ENCODE results near the gene SLC2A13.
"Not testable (repeated sequence)": the region's sequence is repeated elsewhere in the genome, so short reads cannot be mapped to it uniquely, and the experiment has no call there.

SLC2A13 gene

GRCh38 chr12:40105265-40105514, 691 bp downstream of the SLC2A13 start:
- DNase-seq (ENCODE audit: low read depth in 2 of 2), result no peak

- no peak for DNase-seq (ENCODE audit: low read depth in 2 of 2)
Measured at GRCh38 chr12:40104461-40105264, 1.2 kb downstream of the SLC2A13 start.

- DNase-seq (ENCODE audit: low read depth in 2 of 2), result no peak
Measured at GRCh38 chr12:40103043-40103442, 2.8 kb downstream of the SLC2A13 start.

- no peak for DNase-seq (ENCODE audit: low read depth in 2 of 2)
Measured at GRCh38 chr12:40101747-40102146, 4.1 kb downstream of the SLC2A13 start.

- no peak for DNase-seq (ENCODE audit: low read depth in 2 of 2)
Measured at GRCh38 chr12:40099423-40099853, 6.4 kb downstream of the SLC2A13 start.

- no peak for DNase-seq (ENCODE audit: low read depth in 2 of 2)
Measured at GRCh38 chr12:40098406-40099145, 7.3 kb downstream of the SLC2A13 start.

GRCh38 chr12:40093512-40093911, 12.4 kb downstream of the SLC2A13 start:
- no peak for DNase-seq (ENCODE audit: low read depth in 2 of 2)

- no peak for DNase-seq (ENCODE audit: low read depth in 2 of 2)
Measured at GRCh38 chr12:40086471-40086870, 19.4 kb downstream of the SLC2A13 start.

GRCh38 chr12:40078266-40078665, 27.6 kb downstream of the SLC2A13 start:
- peak; percentile 40 for DNase-seq (ENCODE audit: low read depth in 2 of 2)

- DNase-seq (ENCODE audit: low read depth in 2 of 2), result no peak
Measured at GRCh38 chr12:40075458-40075857, 30.4 kb downstream of the SLC2A13 start.

GRCh38 chr12:40068416-40068815, 37.5 kb downstream of the SLC2A13 start:
- no peak for DNase-seq (ENCODE audit: low read depth in 2 of 2)

GRCh38 chr12:40065636-40066035, 40.2 kb downstream of the SLC2A13 start:
- no peak for DNase-seq (ENCODE audit: low read depth in 2 of 2)

GRCh38 chr12:40063414-40063813, 42.5 kb downstream of the SLC2A13 start:
- DNase-seq (ENCODE audit: low read depth in 2 of 2), result no peak

- no peak for DNase-seq (ENCODE audit: low read depth in 2 of 2)
Measured at GRCh38 chr12:40058721-40059190, 47.1 kb downstream of the SLC2A13 start.

GRCh38 chr12:40056373-40056772, 49.5 kb downstream of the SLC2A13 start:
- no peak for DNase-seq (ENCODE audit: low read depth in 2 of 2)

GRCh38 chr12:40055776-40056175, 50.1 kb downstream of the SLC2A13 start:
- no peak for DNase-seq (ENCODE audit: low read depth in 2 of 2)

GRCh38 chr12:40055228-40055579, 50.7 kb downstream of the SLC2A13 start:
- no peak for DNase-seq (ENCODE audit: low read depth in 2 of 2)

GRCh38 chr12:40054555-40055227, 51.2 kb downstream of the SLC2A13 start:
- DNase-seq (ENCODE audit: low read depth in 2 of 2), result peak in 1 of 2 experiments; percentile 4

GRCh38 chr12:40049268-40049667, 56.6 kb downstream of the SLC2A13 start:
- DNase-seq (ENCODE audit: low read depth in 2 of 2), result no peak

- DNase-seq (ENCODE audit: low read depth in 2 of 2), result not testable (repeated sequence)
Measured at GRCh38 chr12:40047002-40047401, 58.9 kb downstream of the SLC2A13 start.

GRCh38 chr12:40045656-40046055, 60.2 kb downstream of the SLC2A13 start:
- DNase-seq (ENCODE audit: low read depth in 2 of 2), result no peak

GRCh38 chr12:40044396-40044795, 61.5 kb downstream of the SLC2A13 start:
- DNase-seq (ENCODE audit: low read depth in 2 of 2), result no peak

GRCh38 chr12:40039598-40039997, 66.3 kb downstream of the SLC2A13 start:
- DNase-seq (ENCODE audit: low read depth in 2 of 2), result no peak
